Esophagus muscularis mucosa (tissue), 4 donors: Measurements from ENCODE around the gene ARHGAP12. TPM values are rescaled to one million over a fixed set of nuclear protein-coding genes. Genes with fewer than 3 reads are reported as not detected.

Experiments
- DNase-seq: peaks from one replicate; pipeline ENCODE4 v3.0.0-alpha.2; 2017; ENCODE audit errors: extremely low spot score
- H3K27ac ChIP-seq, 4 donors: fragments of 200-600 bp; sonication (generic); replicated peaks in 1 of 4; 1 replicate in 3 of 4; 2 replicates in 1 of 4; pipeline ENCODE4 v1.5.1; 2016 to 2019; ENCODE audit warnings: mild to moderate bottlenecking in 1 of 4
- H3K27me3 ChIP-seq, 4 donors: fragments of 200-600 bp; sonication (generic); one replicate each; pipeline versions ENCODE4 v1.5.1 to v1.6.0; 2016 to 2019
- H3K36me3 ChIP-seq, 4 donors: fragments of 200-600 bp; sonication (generic); one replicate each; pipeline ENCODE4 v1.5.1; 2016 to 2019
- H3K4me1 ChIP-seq, 4 donors: fragments of 200-600 bp; sonication (generic); one replicate each; pipeline ENCODE4 v1.5.1; 2016 to 2019
- H3K4me3 ChIP-seq, 4 donors: fragments of 200-600 bp; sonication (generic); 1 replicate in 2 of 4; 2 replicates in 2 of 4; pipeline ENCODE4 v1.5.1; 2016 to 2019; ENCODE audit warnings: mild to moderate bottlenecking in 4 of 4, moderate library complexity in 1 of 4
- H3K9me3 ChIP-seq, 4 donors: fragments of 200-600 bp; sonication (generic); 1 replicate in 3 of 4; 2 replicates in 1 of 4; pipeline ENCODE4 v1.5.1; 2016 to 2019
- EP300 ChIP-seq: sonication (generic); formaldehyde crosslinking; IDR thresholded peaks from one replicate; pipeline ENCODE4 v1.6.1; 2017; ENCODE audit warnings: antibody characterized with exemption
- POLR2A ChIP-seq: fragments of 450-650 bp; IDR thresholded peaks from one replicate; pipeline ENCODE4 v1.6.1; 2017; ENCODE audit warnings: antibody characterized with exemption, moderate library complexity, mild to moderate bottlenecking, low read depth
- POLR2AphosphoS5 ChIP-seq, 2 donors: sonication (generic); formaldehyde crosslinking; IDR thresholded peaks; one replicate each; pipeline ENCODE4 v1.6.1; 2017; ENCODE audit warnings: antibody characterized with exemption in 2 of 2
- WGBS: methylation state at CpG from one replicate; pipeline ENCODE4 v1.1.5; 2018; 5-methylcytosine and 5-hydroxymethylcytosine counted together
- intact Hi-C: fragments of 100-400 bp; cut with DNase I; formaldehyde crosslinking; loops from one replicate; pipeline ENCODE4 v1.15.1; 2023
- total RNA-seq, 4 donors: library from RNA; depleted of rRNA; stranded (reverse); fragments of >200 nt; gene quantifications; one replicate each; pipeline versions ENCODE4 v1.1.0 to v1.2.1, GENCODE V29; 2016
- TF ChIP-seq, protein P1 (sequence below), 3 experiments: fragments of 200-600 bp in 2 of 3; fragments of 450-650 bp in 1 of 3; sonication (generic) in 2 of 3; IDR thresholded peaks; one replicate each; pipeline ENCODE4 v1.5.1; 2017 to 2019; ENCODE audit warnings: antibody characterized with exemption in 3 of 3, mild to moderate bottlenecking in 2 of 3, moderate library complexity in 1 of 3

Gene ARHGAP12
- total RNA-seq, 4 donors from 2014 or later = 25.6 to 48.2 (median 35.8) TPM

DNA sequence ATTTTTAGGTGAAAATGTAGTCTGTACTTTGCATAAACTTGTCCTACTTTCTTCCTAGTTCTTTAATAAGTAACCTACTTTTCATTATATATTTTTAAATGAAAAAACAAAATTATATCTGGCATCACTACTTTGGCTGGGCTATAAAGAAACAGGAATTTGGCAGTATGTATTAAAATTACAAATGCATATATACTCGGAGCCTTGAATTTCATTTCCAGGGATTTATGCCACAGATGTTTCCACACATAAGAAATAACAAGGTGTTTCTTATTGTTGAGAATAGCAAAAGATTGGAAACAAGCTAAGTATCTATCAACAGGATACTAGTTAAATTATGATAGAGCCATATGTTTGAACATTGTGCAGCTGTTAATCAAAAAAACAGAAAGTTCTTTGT is 2.2 kb upstream of the ARHGAP12 start:
- no peak for DNase-seq
- intact Hi-C loops = no loop called here
- TF ChIP-seq POLR2AphosphoS5 (IDR thresholded peaks at IDR 0.05) = no peak
- no peak for TF ChIP-seq EP300
- TF ChIP-seq, protein P1, sequence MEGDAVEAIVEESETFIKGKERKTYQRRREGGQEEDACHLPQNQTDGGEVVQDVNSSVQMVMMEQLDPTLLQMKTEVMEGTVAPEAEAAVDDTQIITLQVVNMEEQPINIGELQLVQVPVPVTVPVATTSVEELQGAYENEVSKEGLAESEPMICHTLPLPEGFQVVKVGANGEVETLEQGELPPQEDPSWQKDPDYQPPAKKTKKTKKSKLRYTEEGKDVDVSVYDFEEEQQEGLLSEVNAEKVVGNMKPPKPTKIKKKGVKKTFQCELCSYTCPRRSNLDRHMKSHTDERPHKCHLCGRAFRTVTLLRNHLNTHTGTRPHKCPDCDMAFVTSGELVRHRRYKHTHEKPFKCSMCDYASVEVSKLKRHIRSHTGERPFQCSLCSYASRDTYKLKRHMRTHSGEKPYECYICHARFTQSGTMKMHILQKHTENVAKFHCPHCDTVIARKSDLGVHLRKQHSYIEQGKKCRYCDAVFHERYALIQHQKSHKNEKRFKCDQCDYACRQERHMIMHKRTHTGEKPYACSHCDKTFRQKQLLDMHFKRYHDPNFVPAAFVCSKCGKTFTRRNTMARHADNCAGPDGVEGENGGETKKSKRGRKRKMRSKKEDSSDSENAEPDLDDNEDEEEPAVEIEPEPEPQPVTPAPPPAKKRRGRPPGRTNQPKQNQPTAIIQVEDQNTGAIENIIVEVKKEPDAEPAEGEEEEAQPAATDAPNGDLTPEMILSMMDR (IDR thresholded peaks at IDR 0.05) = no peak
- TF ChIP-seq POLR2A = no peak
- Histone ChIP-seq H3K4me3 (peak overlapping the region in 1 of 4 donors; percentile 84), H3K36me3 (no peaks in the 10 kb centered on the region), H3K4me1 (peaks cover 14 to 30% (median 29%) of the 10 kb centered on the region in 4 donors), H3K27ac (peak overlapping the region; percentile 95 to 98 (median 98)), H3K27me3 (no peaks in the 10 kb centered on the region), H3K9me3 (no peaks in the 10 kb centered on the region)
- WGBS = 53% methylated on average over 1 of the region's 1 CpG

DNA sequence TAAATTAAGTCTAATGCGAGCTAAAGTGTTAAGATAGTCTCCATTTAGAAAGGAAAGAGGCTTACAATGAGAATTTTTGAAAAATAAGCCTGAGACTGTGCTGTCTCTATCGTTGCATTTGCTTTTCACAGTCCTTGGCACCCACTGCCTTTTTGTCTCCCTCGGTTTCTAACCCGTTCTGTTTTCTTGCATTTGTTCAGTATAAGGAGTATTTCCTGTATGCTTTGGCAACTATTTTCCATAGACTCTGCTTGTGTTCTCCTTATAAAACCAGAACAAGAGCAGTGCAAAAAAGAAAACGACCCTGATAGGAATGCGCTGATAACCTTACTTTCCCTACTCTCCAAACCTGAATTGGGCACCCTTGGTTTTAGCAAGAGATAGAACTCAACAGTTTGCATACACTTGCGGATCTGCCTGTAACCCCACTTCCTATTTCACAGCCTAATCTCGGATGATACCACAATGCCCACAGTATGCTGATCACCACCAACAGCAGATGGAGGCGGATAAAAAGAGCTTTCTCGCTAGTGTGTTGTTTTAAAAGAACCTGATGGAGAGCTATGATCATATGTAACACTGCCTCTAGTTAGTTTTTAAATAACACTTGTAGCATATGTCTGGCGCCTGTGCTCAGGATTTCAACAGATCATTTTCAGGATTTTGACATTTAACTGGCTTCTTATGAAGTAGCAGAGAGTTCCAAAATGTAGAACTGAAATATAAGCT is 1.6 kb upstream of the ARHGAP12 start:
- Histone ChIP-seq H3K36me3 (no peaks in the 10 kb centered on the region), H3K4me1 (peaks cover 16 to 37% (median 36%) of the 10 kb centered on the region in 4 donors), H3K27ac (peak overlapping the region; percentile 95 to 98 (median 98)), H3K27me3 (no peaks in the 10 kb centered on the region), H3K9me3 (no peaks in the 10 kb centered on the region), H3K4me3 (peak overlapping the region; percentile 75 to 94 (median 88))
- DNase-seq = no peak
- 31% methylated on average over 11 of the region's 11 CpGs for WGBS
- intact Hi-C loops = no loop called here
- no peak for TF ChIP-seq EP300
- TF ChIP-seq POLR2AphosphoS5 (IDR thresholded peaks at IDR 0.05) = peak in 1 of 2 donors; percentile 18
- TF ChIP-seq, protein P1 (IDR thresholded peaks at IDR 0.05) = no peak
- no peak for TF ChIP-seq POLR2A

DNA sequence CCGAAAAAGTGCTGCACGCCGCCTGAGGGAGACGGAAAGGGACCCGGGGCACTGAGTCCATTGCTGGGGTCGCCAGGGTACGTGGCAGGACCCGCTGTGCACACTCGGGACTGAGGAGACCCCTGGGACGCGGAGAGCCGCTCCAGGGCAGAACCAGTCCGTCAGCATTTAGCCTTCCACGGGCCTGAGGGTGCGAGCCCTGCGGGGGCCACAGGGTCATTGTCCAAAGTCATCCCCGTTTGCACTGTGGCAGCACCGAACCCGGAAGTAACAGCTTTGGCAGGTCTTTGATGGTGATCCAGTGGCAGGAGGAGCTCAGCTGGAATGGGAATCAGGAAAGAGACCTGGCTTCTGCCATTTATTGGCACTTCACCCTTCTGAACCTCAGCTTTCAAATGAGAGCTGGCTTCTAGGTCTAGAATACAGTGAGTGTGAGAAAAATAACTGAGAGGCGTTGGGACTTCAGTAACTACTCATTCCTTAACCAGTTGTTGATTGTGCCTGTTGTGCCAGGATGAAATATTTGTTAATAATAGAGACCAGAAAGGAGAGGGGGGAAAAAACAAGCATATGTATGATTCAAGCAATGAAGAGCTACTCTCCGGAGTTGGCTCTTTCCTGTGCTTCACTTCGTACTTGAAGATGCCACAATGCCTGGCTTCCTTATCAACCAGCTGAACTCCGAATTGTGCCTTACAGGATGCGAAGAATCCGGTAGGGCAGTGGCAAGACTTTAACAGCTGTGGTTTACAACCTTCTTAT is 811 bp upstream of the ARHGAP12 start:
- Histone ChIP-seq H3K4me3 (peak overlapping the region; percentile 75 to 94 (median 88)), H3K27ac (peak overlapping the region; percentile 95 to 98 (median 98)), H3K36me3 (no peaks in the 10 kb centered on the region), H3K27me3 (no peaks in the 10 kb centered on the region), H3K4me1 (peaks cover 16 to 43% (median 41%) of the 10 kb centered on the region in 4 donors), H3K9me3 (no peaks in the 10 kb centered on the region)
- intact Hi-C loops = no loop called here
- TF ChIP-seq EP300 (no peak), POLR2AphosphoS5 (IDR thresholded peaks at IDR 0.05) (peak in 1 of 2 donors; percentile 21), POLR2A (no peak)
- TF ChIP-seq, protein P1 (IDR thresholded peaks at IDR 0.05) = no peak
- DNase-seq = no peak
- WGBS = 5% methylated on average over 14 of the region's 25 CpGs

- TF ChIP-seq, protein P1 (IDR thresholded peaks at IDR 0.05) = peak in 2 of 3 experiments; percentile 25 to 49
- no peak for TF ChIP-seq POLR2A
- peak in 1 of 2 donors; percentile 2 for TF ChIP-seq POLR2AphosphoS5 (IDR thresholded peaks at IDR 0.05)
- no peak for TF ChIP-seq EP300
- no peak for DNase-seq
- H3K27ac ChIP-seq = peak overlapping the region; percentile 95 to 98 (median 98)
- H3K27me3 ChIP-seq = no peaks in the 10 kb centered on the region
- intact Hi-C loops = no loop called here
- no peaks in the 10 kb centered on the region for H3K9me3 ChIP-seq
- H3K36me3 ChIP-seq = no peaks in the 10 kb centered on the region
- 0% methylated on average over 26 of the region's 58 CpGs for WGBS
- H3K4me3 ChIP-seq = peak overlapping the region; percentile 75 to 94 (median 88)
- peaks cover 16 to 43% (median 41%) of the 10 kb centered on the region in 4 donors for H3K4me1 ChIP-seq
These were observed 615 bp downstream of the ARHGAP12 start for GRCh38 chr10:31927884-31928548.
